Motor neuron (in vitro differentiated cells): ENCODE results near the gene RETN. TPM values are rescaled to one million over a fixed set of nuclear protein-coding genes. Genes with fewer than 3 reads are reported as not detected.

ENCODE experiments used
- ATAC-seq, 8 experiments: fragments of 200-7000 bp; cut with Tn5 transposase; replicated peaks in 6 of 8; 2 replicates each; pipeline ENCODE4 v1.8.0; 2021; ENCODE audit warnings: mild to moderate bottlenecking in 8 of 8, moderate library complexity in 8 of 8
- H3K27ac ChIP-seq, 2 donors: fragments of 250-450 bp; sonication (Bioruptor Pico); 2 replicates each; pipeline ENCODE4 v1.9.0; 2021; ENCODE audit warnings: antibody characterized with exemption in 2 of 2, mild to moderate bottlenecking in 2 of 2, moderate library complexity in 1 of 2
- H3K4me1 ChIP-seq, 2 donors: fragments of 250-450 bp; sonication (Bioruptor Pico); replicated peaks in 1 of 2; 2 replicates each; pipeline ENCODE4 v1.6.1; 2021; ENCODE audit warnings: antibody characterized with exemption in 2 of 2, mild to moderate bottlenecking in 2 of 2, moderate library complexity in 1 of 2
- H3K4me3 ChIP-seq, 5 donors: fragments of 250-450 bp; sonication (Bioruptor Pico); 2 replicates each; pipeline ENCODE4 v1.9.0; 2021; ENCODE audit warnings: antibody characterized with exemption in 5 of 5, mild to moderate bottlenecking in 5 of 5, moderate library complexity in 4 of 5
- WGBS, 10 experiments: fragments of 450-650 bp; shearing (Covaris generic); methylation state at CpG; one replicate each; pipeline ENCODE4 v1.0.0; 2022; 5-methylcytosine and 5-hydroxymethylcytosine counted together
- in situ Hi-C, 9 experiments: fragments of 400-800 bp; cut with MboI; loops; one replicate each; pipeline ENCODE4 v1.15.0; 2021; ENCODE audit warnings: low sequenced_read_pairs in 9 of 9, low pct_unique_long_range_greater_than_20kb in 2 of 9; ENCODE audit not compliant: unreplicated experiment in 9 of 9
- total RNA-seq, 8 experiments: library from RNA; unstranded; fragments of 300-600 nt; gene quantifications; 2 replicates each; pipeline versions ENCODE4 v1.2.3 to v1.2.4, GENCODE V29; 2022

The RETN gene
- total RNA-seq, 8 experiments from 2014 or later, result not detected

DNA sequence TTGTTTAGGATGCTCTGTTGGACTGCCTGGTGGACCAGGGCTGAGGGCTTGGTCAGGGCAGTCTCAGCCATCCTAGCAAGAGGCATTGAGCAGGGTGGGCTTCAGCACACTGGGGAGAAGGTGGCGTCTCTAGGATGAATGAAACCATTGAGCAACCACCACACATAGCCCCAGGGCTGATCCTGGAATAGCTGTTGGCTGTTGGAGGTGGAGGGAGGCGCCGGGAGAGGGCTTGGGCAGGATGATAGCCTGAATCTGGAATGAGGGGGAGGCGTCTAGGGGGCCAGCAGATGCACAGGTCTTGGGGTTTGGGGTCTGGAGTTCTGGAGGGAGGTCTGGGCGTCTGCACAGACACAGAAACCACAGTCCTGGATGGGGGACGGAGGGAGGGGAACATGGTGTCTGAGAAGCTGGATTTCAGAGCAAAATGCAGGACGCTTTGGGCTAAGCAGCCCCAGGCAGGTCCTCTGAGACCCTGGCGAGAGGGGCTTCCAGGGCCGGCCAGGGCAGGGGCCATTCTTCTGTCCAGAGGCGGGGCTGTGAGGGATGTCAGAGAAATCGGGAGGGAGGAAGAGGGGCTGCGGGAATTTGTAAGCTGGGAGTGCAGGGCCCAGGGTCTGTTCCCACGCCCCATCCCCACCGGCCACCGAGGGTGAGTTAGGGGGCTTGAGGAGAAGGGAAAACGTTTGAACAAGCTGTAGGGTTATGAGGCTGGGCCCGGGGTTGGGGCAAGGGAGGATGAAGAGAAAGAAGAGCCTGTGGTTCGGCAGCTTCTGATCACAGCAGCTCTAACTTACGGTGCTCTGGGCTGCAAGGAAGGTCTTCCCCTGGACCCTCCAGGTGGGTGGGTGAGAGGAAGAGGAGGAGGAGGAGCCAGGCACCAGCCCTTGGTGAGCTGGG lies 16.9 kb downstream of the RETN start:
- no peak for ATAC-seq
- 32 to 67% (median 45%) methylated on average over 1 to 6 of the region's 19 CpGs; no CpG with 5 or more reads in 6 of the 10 experiments for WGBS, 10 experiments
- Histone ChIP-seq H3K4me1 (peaks cover 3% of the 10 kb centered on the region in 2 donors), H3K27ac (no peak overlapping the region), H3K4me3 (no peak overlapping the region)
- in situ Hi-C loops, result no loop called here

DNA sequence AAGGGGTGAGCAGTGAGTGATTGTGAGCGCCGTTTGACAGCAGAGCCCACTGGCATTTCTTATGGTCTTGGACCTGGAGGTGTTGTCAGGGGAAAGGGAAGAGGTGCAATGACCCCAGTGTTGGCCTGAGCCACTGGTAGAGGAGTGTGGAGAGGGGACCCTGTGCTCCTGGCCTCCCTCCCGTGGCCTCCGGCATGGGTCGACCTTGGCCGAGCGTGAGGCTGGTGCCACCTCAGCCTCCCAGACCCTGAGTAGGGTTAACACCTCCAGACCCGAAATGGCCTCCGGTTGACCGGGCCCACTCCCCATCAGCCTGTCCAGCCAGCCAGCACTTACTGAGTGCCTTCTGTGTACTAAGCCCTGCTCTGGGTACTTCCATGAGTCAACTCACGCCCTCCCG lies 18.3 kb downstream of the RETN start:
- H3K27ac ChIP-seq, result no peak overlapping the region
- H3K4me1 ChIP-seq, result no peaks in the 10 kb centered on the region
- WGBS, 10 experiments, result 0 to 100% (median 86%) methylated on average over 1 to 8 of the region's 12 CpGs; no CpG with 5 or more reads in 6 of the 10 experiments
- H3K4me3 ChIP-seq, result no peak overlapping the region
- in situ Hi-C loops, result no loop called here
- peak in 2 of 8 experiments; percentile 15 to 20 for ATAC-seq

DNA sequence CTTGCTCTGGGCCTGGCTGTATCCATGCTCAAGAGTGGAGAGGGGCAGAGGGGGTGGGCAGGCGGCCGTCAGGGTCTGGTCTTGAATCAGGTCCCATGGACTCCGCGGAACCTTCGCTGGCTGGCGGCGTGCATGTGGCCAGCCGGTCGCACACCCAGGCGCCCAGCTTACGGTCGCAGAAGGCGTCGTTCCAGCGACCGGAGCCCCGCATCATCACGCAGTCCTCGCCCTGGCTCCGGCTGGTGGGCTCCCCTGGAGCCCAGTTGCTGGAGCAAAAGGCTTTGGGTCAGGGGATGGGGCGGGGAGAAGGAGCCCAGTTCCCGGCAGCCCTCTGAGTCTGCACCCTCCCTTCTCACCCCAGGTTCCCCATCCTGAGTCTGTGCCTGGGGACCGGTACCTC lies 20.3 kb downstream of the RETN start:
- Histone ChIP-seq H3K27ac (no peak overlapping the region), H3K4me3 (no peak overlapping the region), H3K4me1 (no peaks in the 10 kb centered on the region)
- no peak for ATAC-seq
- WGBS, 10 experiments, result 50 to 80% methylated on average over 1 to 4 of the region's 23 CpGs; no CpG with 5 or more reads in 8 of the 10 experiments
- in situ Hi-C loops, result no loop called here

DNA sequence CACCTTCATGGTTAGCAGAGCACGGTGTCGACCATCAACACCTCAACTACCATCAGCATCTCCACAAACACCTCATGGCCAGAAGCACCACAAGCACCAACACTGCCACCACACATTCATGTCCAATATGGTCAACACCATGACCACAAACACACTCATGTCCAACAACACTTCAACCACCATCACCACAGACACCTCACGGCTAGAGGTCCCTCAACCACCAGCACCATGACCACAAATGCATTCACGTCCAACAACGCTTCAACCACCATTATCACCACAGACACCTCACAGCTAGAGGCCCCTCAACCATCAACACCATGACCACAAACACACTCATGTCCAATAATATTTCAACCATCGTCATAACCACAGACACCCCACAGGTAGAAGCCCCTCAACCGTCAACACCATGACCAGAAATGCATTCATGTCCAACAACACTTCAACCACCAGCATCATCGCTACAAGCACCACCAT lies 22.0 kb downstream of the RETN start:
- 20 to 96% (median 70%) methylated on average over 1 to 5 of the region's 8 CpGs; no CpG with 5 or more reads in 1 of the 10 experiments for WGBS, 10 experiments
- H3K4me1 ChIP-seq, result no peaks in the 10 kb centered on the region
- H3K4me3 ChIP-seq, result no peak overlapping the region
- no peak for ATAC-seq
- in situ Hi-C loops, result no loop called here
- no peak overlapping the region for H3K27ac ChIP-seq

DNA sequence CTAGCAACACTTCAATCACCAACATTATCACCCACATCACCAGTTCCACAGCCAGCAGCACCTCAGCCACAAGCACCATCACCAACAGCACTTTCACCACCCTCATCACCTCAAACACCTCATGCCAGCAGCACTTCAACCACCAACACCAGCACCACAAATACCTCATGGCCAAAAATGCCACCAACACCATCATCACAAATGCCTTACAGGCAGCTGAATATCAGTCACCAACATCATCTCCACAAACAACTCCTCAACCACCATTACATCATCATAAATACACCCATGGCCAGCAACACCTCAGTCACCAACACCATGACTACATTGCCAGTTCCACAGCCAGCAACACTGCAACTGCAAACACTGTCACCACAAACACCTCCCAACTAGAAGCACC lies 22.6 kb downstream of the RETN start:
- no peak for ATAC-seq
- Histone ChIP-seq H3K4me3 (no peak overlapping the region), H3K4me1 (no peaks in the 10 kb centered on the region), H3K27ac (no peak overlapping the region)
- in situ Hi-C loops, result no loop called here

DNA sequence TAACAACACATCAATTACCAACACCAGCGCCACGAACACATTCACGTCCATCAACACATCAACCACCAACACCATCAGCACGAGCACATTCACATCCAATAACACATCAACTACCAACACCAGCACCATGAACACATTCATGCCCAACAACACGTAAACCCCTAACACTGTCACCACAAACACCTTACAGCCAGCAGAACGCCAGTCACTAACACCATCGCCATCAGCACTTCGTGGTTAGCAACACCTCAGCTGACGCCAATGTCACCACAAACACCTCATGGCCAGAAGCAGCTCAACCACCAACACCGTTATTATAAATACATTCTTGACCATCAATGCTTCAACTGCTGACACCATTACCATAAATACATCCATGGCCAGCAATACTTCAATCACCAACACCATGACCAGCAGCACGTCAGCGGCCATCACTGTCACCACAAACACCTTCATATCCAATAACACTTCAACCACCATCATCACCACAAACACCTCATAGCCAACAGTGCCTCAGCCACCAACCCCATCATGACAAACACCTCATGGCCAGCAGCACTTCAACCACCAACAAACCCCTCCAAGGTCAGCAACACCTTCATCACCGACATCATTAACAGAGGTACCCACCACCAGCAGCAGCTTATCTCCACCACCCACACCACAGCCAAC lies 23.7 kb downstream of the RETN start:
- in situ Hi-C loops, result no loop called here
- ATAC-seq, result no peak
- no peaks in the 10 kb centered on the region for H3K4me1 ChIP-seq
- no peak overlapping the region for H3K27ac ChIP-seq
- H3K4me3 ChIP-seq, result no peak overlapping the region
- 0 to 84% (median 61%) methylated on average over 1 to 11 of the region's 13 CpGs; no CpG with 5 or more reads in 1 of the 10 experiments for WGBS, 10 experiments

DNA sequence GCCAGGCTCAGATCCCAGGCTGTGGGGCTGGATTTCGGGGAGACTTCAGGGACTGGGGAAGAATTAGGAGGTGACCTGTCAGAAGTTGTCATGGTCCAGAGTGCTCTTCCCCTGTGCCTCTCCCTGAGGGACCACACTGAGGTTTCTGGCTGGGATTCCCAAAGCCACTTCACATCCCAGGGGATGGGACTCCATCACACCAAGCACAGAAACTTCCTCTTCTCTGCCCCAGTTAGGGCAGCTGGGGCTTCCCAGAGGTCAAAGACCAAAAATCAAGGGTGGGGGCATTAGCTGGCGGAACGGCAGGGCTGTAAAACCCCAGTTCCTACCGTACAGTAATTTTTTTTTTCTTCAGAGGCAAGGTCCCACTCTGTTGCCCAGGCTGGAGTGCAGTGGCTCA lies 25.6 kb downstream of the RETN start:
- ATAC-seq, result no peak
- 0 to 80% (median 21%) methylated on average over 1 to 3 of the region's 4 CpGs; no CpG with 5 or more reads in 6 of the 10 experiments for WGBS, 10 experiments
- Histone ChIP-seq H3K4me3 (no peak overlapping the region), H3K27ac (no peak overlapping the region), H3K4me1 (no peaks in the 10 kb centered on the region)
- in situ Hi-C loops, result no loop called here

DNA sequence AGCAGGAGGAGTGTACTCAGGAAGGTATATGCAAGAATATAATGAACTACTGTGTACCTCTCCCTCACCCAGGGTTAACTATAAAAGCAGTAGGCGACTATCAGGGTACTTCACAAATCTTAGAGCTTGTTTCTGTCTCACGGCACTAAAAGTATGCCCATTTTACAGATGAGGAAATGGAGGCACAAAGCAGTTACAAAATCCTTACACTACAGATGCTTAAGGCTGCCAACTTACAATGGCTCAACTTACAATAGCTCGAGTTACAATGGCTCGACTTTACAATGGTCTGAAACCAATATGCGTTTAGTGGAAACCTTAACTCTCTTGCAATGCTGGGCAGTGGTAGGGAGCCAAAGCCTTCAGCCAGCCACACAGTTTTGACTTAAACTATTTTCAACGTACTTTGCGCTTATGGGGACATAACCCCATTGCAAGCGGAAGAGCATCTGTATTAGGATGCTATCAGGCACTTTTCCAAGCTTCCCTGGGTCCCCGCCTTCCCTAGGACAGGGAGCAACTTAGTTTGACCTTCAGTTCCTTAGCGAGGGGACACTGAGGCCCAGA lies 29.0 kb downstream of the RETN start:
- ATAC-seq, result no peak
- in situ Hi-C loops, result no loop called here
- Histone ChIP-seq H3K27ac (no peak overlapping the region), H3K4me3 (no peak overlapping the region), H3K4me1 (no peaks in the 10 kb centered on the region)
- 32 to 85% (median 57%) methylated on average over 2 to 9 of the region's 10 CpGs; no CpG with 5 or more reads in 3 of the 10 experiments for WGBS, 10 experiments

DNA sequence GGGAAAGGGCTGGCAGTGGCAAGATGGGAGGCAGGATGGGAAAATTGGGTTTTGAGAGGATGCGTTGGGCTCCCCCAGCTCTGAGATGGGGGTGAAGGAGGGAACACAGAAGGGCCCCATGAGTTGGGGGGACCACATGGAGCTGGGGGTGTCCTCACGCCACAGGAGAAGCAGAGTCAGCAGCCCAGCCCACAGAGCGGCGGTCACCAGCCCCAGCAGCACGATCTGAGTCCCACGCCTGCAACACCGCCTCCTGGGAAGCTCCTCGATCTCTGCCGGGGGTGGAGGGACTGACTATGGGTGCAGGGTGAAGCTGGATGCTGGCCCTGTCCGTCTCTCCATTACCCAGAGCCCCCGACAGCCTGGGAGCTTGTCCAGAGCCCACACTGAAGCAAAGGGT lies 29.7 kb downstream of the RETN start:
- Histone ChIP-seq H3K27ac (no peak overlapping the region), H3K4me1 (no peaks in the 10 kb centered on the region), H3K4me3 (no peak overlapping the region)
- in situ Hi-C loops, result no loop called here
- ATAC-seq, result no peak
- 0 to 8% (median 0%) methylated on average over 1 to 2 of the region's 11 CpGs; no CpG with 5 or more reads in 7 of the 10 experiments for WGBS, 10 experiments

DNA sequence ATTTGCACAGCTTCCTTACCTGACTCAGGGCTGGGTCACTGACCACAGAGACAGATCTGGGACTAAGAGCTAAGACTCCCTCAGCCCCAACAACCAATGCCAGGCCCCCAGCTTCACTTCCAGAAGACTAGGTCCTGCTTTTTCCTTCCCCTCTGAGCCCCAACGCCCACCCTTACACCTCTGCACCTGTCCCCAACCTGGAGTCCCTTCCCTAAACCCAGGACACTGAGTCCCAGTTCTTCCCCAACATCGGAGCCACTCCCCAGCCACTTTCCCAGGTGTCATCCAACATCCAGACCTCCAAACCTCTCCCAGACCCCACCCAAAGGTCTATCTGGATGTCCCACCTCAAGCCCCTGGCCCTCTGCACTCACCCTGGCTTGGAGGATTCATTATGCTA lies 30.2 kb downstream of the RETN start:
- in situ Hi-C loops, result no loop called here
- H3K4me3 ChIP-seq, result no peak overlapping the region
- 20% methylated on average over 1 of the region's 2 CpGs; no CpG with 5 or more reads in 9 of the 10 experiments for WGBS, 10 experiments
- H3K4me1 ChIP-seq, result no peaks in the 10 kb centered on the region
- ATAC-seq, result no peak
- H3K27ac ChIP-seq, result no peak overlapping the region

DNA sequence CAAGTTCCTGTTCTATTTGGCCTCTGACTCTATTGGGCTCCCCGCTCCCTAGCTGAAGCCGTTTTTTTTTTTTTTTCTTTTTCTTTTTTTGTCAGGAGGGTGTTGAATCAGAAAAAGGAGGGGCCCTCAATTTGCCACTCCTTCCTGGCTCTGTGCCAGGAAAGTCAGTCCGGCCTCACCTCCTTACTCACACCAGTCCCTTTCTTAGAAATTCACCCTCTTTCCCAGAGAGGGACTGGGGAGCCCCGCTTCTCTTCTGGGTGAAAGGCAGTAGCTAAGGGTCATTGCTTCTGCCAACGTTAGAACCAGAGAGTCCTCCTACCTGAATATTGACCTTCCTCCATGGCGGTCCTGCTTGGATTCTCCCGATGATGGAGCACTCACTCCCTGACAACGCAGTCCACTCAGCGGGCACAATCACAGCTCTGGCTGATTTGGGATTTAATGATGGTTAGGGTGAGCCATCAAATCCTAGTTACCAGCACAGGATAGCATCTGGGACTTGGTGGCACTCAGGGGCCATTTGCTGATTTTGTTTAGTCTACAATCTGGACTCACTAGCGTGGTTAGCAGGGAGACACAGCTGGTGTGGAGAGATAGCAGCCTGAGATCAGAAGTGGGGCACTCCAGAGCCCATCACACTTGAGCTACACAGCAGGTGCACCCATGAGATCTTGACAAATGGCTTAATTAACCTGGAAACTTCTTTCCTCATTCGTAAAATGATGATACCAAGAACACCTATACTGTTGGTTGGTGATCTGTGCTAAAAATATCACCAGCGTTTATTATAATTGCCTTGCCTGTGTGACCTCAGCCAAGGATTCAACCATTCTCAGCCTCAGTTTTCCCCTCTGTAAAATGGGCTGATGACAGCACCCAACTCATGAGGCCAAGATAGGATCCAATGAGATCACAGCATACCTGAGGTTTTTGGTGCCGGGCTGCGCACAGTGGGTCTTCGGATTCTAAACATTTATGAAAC lies 30.9 kb downstream of the RETN start:
- H3K27ac ChIP-seq, result no peak overlapping the region
- ATAC-seq, result peak in 1 of 8 experiments; percentile 46
- H3K4me3 ChIP-seq, result no peak overlapping the region
- no peaks in the 10 kb centered on the region for H3K4me1 ChIP-seq
- in situ Hi-C loops, result no loop called here
- 20 to 77% (median 58%) methylated on average over 4 to 12 of the region's 15 CpGs; no CpG with 5 or more reads in 3 of the 10 experiments for WGBS, 10 experiments

DNA sequence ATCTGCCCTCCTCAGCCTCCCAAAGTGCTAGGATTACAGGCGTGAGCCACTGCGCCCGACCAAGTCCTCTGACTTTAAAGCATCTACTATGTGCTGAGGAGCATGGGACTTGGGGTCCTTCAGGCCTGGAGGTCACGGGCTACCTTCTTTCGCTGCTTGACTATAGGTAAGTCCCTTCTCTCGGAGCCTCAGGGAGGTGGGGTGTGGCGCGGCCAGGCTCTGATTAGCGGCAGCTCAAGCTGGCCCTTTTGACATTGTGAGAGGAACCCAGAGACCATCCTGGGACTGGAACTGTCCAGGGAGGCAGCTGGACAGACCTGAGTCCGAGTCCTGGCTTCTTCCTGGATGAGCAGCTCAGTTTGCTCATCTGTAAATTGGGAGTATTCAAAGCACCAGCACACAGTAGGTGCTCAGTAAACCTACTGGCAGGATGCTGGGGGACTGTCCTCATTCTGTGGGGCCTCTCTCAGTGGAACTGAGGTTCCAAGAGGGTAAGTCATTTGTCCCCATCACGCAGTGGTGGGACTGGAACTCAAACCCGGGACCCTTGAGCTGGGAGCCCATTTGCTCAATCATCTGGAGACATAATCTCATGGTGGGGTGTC lies 32.3 kb downstream of the RETN start:
- Histone ChIP-seq H3K27ac (no peak overlapping the region), H3K4me1 (no peaks in the 10 kb centered on the region), H3K4me3 (no peak overlapping the region)
- no peak for ATAC-seq
- 59 to 93% (median 82%) methylated on average over 2 to 6 of the region's 12 CpGs; no CpG with 5 or more reads in 3 of the 10 experiments for WGBS, 10 experiments
- in situ Hi-C loops, result no loop called here
